ENCODE data around the gene CASP12. TPM values are rescaled to one million over a fixed set of nuclear protein-coding genes. Genes with fewer than 3 reads are reported as not detected.
A peak's percentile ranks its signal among the peaks of the same experiment; 100 is the strongest.

CASP12 gene
- total RNA-seq, 2 experiments from 2014 or later = not detected

- H3K4me3 Mint-ChIP-seq = no peak overlapping the region
- DNase-seq = no peak
- ChIA-PET CTCF (no interaction called here), POLR2A (no interaction called here)
- no peak overlapping the region for H3K27ac Mint-ChIP-seq
- peaks cover 2% of the 10 kb centered on the region for H3K9me3 Mint-ChIP-seq
- H3K27me3 Mint-ChIP-seq = no peaks in the 10 kb centered on the region
- peaks cover 29% of the 10 kb centered on the region for H3K4me1 Mint-ChIP-seq (ENCODE audit: low read depth)
- intact Hi-C loops (cut with micrococcal nuclease) = no loop called here
- H3K36me3 Mint-ChIP-seq = no peaks in the 10 kb centered on the region
Measured at GRCh38 chr11:104881117-104881794, 17.0 kb downstream of the CASP12 start.

- ChIA-PET CTCF (interaction anchor here (0.7 kb wide), 1 partner anchor 67 kb away, joined by 3 read pairs; no protein-coding TSS in a partner anchor), POLR2A (interaction anchor here (1.1 kb wide), 1 partner anchor 17 kb away, joined by 3 read pairs; no protein-coding TSS in a partner anchor)
- H3K4me1 Mint-ChIP-seq (ENCODE audit: low read depth) = peaks cover 40% of the 10 kb centered on the region
- no peaks in the 10 kb centered on the region for H3K9me3 Mint-ChIP-seq
- no peak for DNase-seq
- intact Hi-C loops (cut with micrococcal nuclease) = loop anchor here (10.0 kb wide), 1 partner anchor 265 kb away; no protein-coding TSS in a partner anchor
- H3K36me3 Mint-ChIP-seq = no peaks in the 10 kb centered on the region
- no peak overlapping the region for H3K27ac Mint-ChIP-seq
- no peaks in the 10 kb centered on the region for H3K27me3 Mint-ChIP-seq
- H3K4me3 Mint-ChIP-seq = no peak overlapping the region
Measured at GRCh38 chr11:104879514-104880190, 18.6 kb downstream of the CASP12 start.

DNA sequence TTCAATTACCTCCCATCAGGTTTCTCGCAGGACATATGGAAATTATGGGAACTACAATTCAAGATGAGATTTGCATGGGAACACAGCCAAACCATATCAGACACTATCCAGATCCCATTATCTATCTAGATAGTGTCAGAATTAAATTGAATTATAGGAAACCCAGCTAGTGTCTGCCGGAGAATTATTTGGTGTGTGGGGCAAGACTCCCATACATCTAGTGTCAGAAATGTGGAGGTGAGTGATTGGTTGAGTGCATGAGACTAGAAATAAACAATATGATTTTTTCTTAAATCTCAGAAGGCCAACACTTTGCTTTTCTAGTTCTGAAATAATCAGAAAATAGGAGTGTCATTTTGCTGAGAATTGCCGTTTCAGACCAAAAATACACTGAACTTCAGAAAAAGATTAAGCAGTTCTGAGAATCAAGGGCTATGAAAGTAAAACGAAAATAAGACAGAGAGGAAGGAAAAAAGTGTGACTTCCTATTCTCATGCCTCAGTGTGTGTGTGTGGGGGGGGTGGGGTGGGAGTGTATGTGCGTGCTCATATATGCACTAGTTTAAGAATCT is 21.3 kb downstream of the CASP12 start:
- peak overlapping the region; percentile 3 for H3K4me3 Mint-ChIP-seq
- POLR2A ChIA-PET = no interaction called here
- DNase-seq = no peak
- intact Hi-C loops (cut with micrococcal nuclease) = loop anchor here (1.0 to 10.0 kb wide), 4 partner anchors 21 to 262 kb away; partner anchors contain the start of gene CASP12
- H3K27me3 Mint-ChIP-seq = no peaks in the 10 kb centered on the region
- H3K9me3 Mint-ChIP-seq = peaks cover 3% of the 10 kb centered on the region
- CTCF ChIA-PET = no interaction called here
- H3K27ac Mint-ChIP-seq = peak overlapping the region; percentile 23
- no peaks in the 10 kb centered on the region for H3K36me3 Mint-ChIP-seq
- peaks cover 31% of the 10 kb centered on the region for H3K4me1 Mint-ChIP-seq (ENCODE audit: low read depth)

DNA sequence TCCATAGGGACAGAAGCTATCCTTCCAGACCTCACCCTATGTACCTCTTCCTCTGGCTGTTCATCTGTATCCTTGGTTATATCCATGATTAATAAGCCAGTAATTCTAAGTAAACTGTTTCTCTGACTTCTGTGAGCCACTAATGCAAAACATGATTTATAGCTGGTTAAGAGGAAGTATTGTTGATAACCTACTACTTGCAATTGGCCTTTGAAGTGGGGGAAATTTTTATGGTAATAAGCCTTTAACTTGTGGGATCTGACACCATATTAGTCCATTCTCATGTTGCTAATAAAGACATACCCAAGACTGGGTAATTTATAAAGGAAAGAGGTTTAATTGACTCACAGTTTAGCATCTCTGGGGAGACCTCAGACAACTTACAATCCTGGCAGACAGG is 21.9 kb downstream of the CASP12 start:
- peaks cover 3% of the 10 kb centered on the region for H3K9me3 Mint-ChIP-seq
- CTCF ChIA-PET = no interaction called here
- POLR2A ChIA-PET = no interaction called here
- H3K4me3 Mint-ChIP-seq = peak overlapping the region; percentile 3
- DNase-seq = no peak
- no peaks in the 10 kb centered on the region for H3K27me3 Mint-ChIP-seq
- intact Hi-C loops (cut with micrococcal nuclease) = loop anchor here (2.0 to 10.0 kb wide), 2 partner anchors 42 to 262 kb away; no protein-coding TSS in a partner anchor
- H3K27ac Mint-ChIP-seq = peak overlapping the region; percentile 23
- H3K4me1 Mint-ChIP-seq (ENCODE audit: low read depth) = peaks cover 31% of the 10 kb centered on the region
- H3K36me3 Mint-ChIP-seq = no peaks in the 10 kb centered on the region

- Mint-ChIP-seq H3K4me1 (ENCODE audit: low read depth) (peaks cover 25% of the 10 kb centered on the region), H3K4me3 (no peak overlapping the region), H3K9me3 (peaks cover 3% of the 10 kb centered on the region), H3K36me3 (no peaks in the 10 kb centered on the region), H3K27me3 (no peaks in the 10 kb centered on the region), H3K27ac (no peak overlapping the region)
- intact Hi-C loops (cut with micrococcal nuclease) = loop anchor here (10.0 kb wide), 1 partner anchor 258 kb away; no protein-coding TSS in a partner anchor
- POLR2A ChIA-PET = no interaction called here
- no peak for DNase-seq
- CTCF ChIA-PET = interaction anchor here (0.8 to 1.5 kb wide), 4 partner anchors 20 to 263 kb away, joined by 3 to 5 read pairs (median 3); no protein-coding TSS in a partner anchor
Measured at GRCh38 chr11:104873252-104873651, 25.0 kb downstream of the CASP12 start.

DNA sequence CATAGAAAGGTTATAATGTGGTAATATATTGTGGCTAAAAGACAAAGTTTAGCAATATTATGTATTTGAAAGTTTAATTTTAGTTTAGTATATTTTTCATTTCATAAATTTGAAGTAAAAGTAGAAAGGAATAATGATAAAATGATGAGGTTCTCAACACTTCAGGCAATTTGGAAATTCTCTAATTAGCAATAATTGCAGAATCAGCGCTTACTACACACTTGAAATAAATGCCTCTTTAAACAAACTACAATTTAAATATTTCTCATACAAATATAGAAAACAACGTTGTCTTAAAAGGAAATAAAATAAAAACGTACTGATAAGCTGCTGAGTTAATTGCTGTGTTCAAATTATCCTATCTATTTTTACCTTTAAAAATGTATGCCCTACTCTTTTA is 25.9 kb downstream of the CASP12 start:
- Mint-ChIP-seq H3K4me1 (ENCODE audit: low read depth) (peaks cover 22% of the 10 kb centered on the region), H3K27ac (no peak overlapping the region), H3K27me3 (no peaks in the 10 kb centered on the region), H3K36me3 (no peaks in the 10 kb centered on the region), H3K4me3 (no peak overlapping the region), H3K9me3 (peaks cover 3% of the 10 kb centered on the region)
- ChIA-PET CTCF (interaction anchor here (1.2 to 1.5 kb wide), 2 partner anchors 74 to 262 kb away, joined by 3 to 5 read pairs; no protein-coding TSS in a partner anchor), POLR2A (no interaction called here)
- intact Hi-C loops (cut with micrococcal nuclease) = loop anchor here (10.0 kb wide), 1 partner anchor 258 kb away; no protein-coding TSS in a partner anchor
- no peak for DNase-seq

DNA sequence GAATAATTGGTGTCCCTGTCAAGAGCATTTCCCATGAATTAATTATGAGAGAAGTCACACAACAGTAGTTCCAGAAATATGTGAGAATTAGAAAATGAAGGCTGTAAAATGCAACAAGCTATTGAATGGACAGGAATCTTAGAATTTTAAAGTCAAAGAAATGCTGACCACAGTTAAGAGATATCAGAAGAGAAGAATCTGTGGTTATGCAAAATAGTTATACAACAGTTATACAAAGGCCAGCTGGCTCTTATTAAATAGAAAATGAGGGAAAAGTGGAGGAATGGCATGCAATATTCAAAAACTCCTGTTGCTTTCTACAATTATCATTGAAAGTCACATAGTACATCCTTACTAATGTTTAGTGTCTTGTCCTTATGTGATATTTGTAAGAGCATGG is 27.4 kb downstream of the CASP12 start:
- no peak overlapping the region for H3K27ac Mint-ChIP-seq
- ChIA-PET POLR2A (no interaction called here), CTCF (no interaction called here)
- peaks cover 3% of the 10 kb centered on the region for H3K9me3 Mint-ChIP-seq
- peaks cover 7% of the 10 kb centered on the region for H3K4me1 Mint-ChIP-seq (ENCODE audit: low read depth)
- no peaks in the 10 kb centered on the region for H3K36me3 Mint-ChIP-seq
- H3K4me3 Mint-ChIP-seq = no peak overlapping the region
- intact Hi-C loops (cut with micrococcal nuclease) = loop anchor here (10.0 kb wide), 1 partner anchor 256 kb away; no protein-coding TSS in a partner anchor
- H3K27me3 Mint-ChIP-seq = no peaks in the 10 kb centered on the region
- DNase-seq = no peak

GRCh38 chr11:104866815-104867214 is 31.4 kb downstream of the CASP12 start:
- peaks cover 14% of the 10 kb centered on the region for H3K9me3 Mint-ChIP-seq
- ChIA-PET CTCF (no interaction called here), POLR2A (no interaction called here)
- no peaks in the 10 kb centered on the region for H3K4me1 Mint-ChIP-seq (ENCODE audit: low read depth)
- no peak overlapping the region for H3K27ac Mint-ChIP-seq
- no peaks in the 10 kb centered on the region for H3K27me3 Mint-ChIP-seq
- no peaks in the 10 kb centered on the region for H3K36me3 Mint-ChIP-seq
- intact Hi-C loops (cut with micrococcal nuclease) = no loop called here
- H3K4me3 Mint-ChIP-seq = no peak overlapping the region
- DNase-seq = no peak

DNA sequence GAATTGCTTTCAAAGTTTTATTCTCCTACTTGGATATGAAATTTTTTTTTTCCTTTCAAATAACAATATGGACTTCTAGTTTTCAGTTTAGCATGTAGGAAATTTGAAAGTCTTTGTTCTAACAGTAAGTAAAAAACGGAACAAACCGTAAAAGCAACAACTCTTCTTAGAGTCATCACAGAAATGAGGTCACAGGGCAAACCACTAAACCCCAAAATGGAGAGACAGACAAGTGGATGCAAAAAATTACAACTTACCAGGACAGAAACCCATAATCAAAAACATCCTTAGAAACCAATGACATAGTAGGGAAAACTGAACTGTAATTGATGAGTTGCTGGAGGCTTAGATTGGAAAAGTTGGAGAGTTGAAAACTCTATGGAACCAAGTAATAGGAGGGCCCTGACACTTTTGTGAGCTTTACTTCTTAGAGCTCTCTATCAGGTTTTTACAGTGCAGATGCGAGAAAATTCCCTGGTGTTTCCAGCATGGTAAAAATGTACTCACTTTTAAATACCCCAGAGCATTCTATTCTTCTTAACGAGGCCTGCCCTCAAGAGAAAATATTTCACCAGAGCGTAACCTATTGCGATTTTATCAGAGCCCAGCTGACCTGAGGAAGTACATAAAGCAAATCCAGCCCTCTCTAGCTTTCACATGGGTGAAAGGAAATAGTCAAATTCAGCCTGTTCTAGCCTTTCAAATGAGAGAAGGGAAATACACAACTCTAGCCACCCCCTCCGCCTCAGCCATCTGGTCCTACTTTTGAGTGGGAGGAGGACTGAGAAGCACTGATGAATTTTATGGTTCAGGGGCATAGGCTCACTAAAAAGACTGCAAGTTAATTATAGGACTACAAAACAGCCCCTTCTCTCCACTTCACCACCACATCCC is 39.1 kb downstream of the CASP12 start:
- Mint-ChIP-seq H3K4me3 (no peak overlapping the region), H3K9me3 (peaks cover under 1% of the 10 kb centered on the region), H3K27ac (no peak overlapping the region), H3K36me3 (no peaks in the 10 kb centered on the region), H3K27me3 (no peaks in the 10 kb centered on the region), H3K4me1 (ENCODE audit: low read depth) (peaks cover 16% of the 10 kb centered on the region)
- DNase-seq = no peak
- CTCF ChIA-PET = no interaction called here
- POLR2A ChIA-PET = no interaction called here
- intact Hi-C loops (cut with micrococcal nuclease) = no loop called here

- DNase-seq = no peak
- Mint-ChIP-seq H3K27me3 (no peaks in the 10 kb centered on the region), H3K9me3 (no peaks in the 10 kb centered on the region), H3K4me3 (no peak overlapping the region), H3K4me1 (ENCODE audit: low read depth) (peaks cover 16% of the 10 kb centered on the region), H3K27ac (no peak overlapping the region), H3K36me3 (no peaks in the 10 kb centered on the region)
- POLR2A ChIA-PET = no interaction called here
- CTCF ChIA-PET = no interaction called here
- intact Hi-C loops (cut with micrococcal nuclease) = no loop called here
Measured at GRCh38 chr11:104856607-104857006, 41.7 kb downstream of the CASP12 start.

DNA sequence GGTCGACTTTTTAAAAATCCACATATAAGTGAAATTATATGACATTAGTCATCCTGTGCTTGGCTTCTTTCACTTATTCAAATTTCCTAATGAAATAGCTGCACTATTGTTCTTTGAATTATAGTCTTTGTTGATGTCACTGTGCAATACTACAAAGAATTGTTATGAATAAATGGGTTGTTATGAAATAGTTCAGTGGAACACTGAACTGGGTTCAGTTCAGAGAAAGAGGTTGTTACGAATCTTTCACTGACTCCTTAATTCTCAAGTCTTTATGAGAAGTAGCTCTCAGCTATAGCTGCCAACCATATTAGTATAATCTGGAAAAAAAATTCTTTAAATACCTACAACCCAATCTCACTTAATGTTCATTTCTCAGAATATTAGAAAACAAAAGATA is 42.3 kb downstream of the CASP12 start:
- ChIA-PET CTCF (no interaction called here), POLR2A (no interaction called here)
- intact Hi-C loops (cut with micrococcal nuclease) = no loop called here
- Mint-ChIP-seq H3K27ac (no peak overlapping the region), H3K4me1 (ENCODE audit: low read depth) (peaks cover 16% of the 10 kb centered on the region), H3K36me3 (no peaks in the 10 kb centered on the region), H3K9me3 (no peaks in the 10 kb centered on the region), H3K4me3 (no peak overlapping the region), H3K27me3 (no peaks in the 10 kb centered on the region)
- DNase-seq = no peak

DNA sequence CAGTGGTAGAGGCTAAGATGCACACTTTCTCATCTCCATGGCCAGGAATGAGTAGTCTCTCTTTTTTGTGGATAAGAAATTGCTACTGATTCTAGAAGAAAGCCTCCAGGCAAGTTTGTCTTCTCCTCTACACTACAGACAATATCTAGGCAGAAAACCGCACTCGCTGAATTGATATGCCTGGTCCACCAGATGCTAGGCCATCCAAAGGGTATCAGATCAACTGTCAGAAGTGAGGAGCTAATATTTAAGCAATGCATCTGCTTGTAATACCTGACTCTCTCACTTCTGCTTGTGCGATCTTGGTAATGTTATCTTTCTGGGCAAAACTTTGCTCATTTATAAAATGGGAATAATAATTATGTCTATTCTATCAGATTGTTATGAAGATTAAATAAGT is 45.0 kb downstream of the CASP12 start:
- no peak overlapping the region for H3K4me3 Mint-ChIP-seq
- POLR2A ChIA-PET = no interaction called here
- peaks cover 4% of the 10 kb centered on the region for H3K4me1 Mint-ChIP-seq (ENCODE audit: low read depth)
- no peak for DNase-seq
- no peaks in the 10 kb centered on the region for H3K9me3 Mint-ChIP-seq
- H3K36me3 Mint-ChIP-seq = no peaks in the 10 kb centered on the region
- no peak overlapping the region for H3K27ac Mint-ChIP-seq
- H3K27me3 Mint-ChIP-seq = no peaks in the 10 kb centered on the region
- CTCF ChIA-PET = interaction anchor here (0.6 kb wide), 1 partner anchor 20 kb away, joined by 3 read pairs; no protein-coding TSS in a partner anchor
- intact Hi-C loops (cut with micrococcal nuclease) = no loop called here

All from activated CD4-positive, alpha-beta memory T cell treated with anti-CD3 and anti-CD28 coated beads for 36 hours (primary cell).